HEK293T (cell line): ENCODE data around the gene ME3.

ENCODE experiments used
- CTCF ChIA-PET: fragments of 350-600 bp; formaldehyde crosslinking; extraction: SDS; loops from one replicate; lab custom pipeline; 2021; ENCODE audit warnings: antibody characterized with exemption, inconsistent platforms; lab: Yijun Ruan, JAX
- POLR2A ChIA-PET: fragments of 350-600 bp; formaldehyde crosslinking; extraction: SDS; loops from one replicate; lab custom pipeline; 2020; ENCODE audit warnings: antibody characterized with exemption, inconsistent platforms; lab: Yijun Ruan, JAX
- DNase-seq: peaks from one replicate; pipeline ENCODE4 v3.0.0; 2012; ENCODE audit warnings: mixed read lengths; ENCODE audit errors: extremely low spot score
- ARNT ChIP-seq: fragments of 450-650 bp; IDR thresholded peaks from 2 replicates; pipeline ENCODE4 v1.6.1; 2017; ENCODE audit warnings: mild to moderate bottlenecking
- BHLHE40 ChIP-seq: fragments of 450-650 bp; IDR thresholded peaks from 2 replicates; pipeline ENCODE4 v1.6.1; 2016; ENCODE audit warnings: mild to moderate bottlenecking, moderate library complexity, borderline replicate concordance
- CTBP1 ChIP-seq: fragments of 450-650 bp; IDR thresholded peaks from 2 replicates; pipeline ENCODE4 v1.6.1; 2016; ENCODE audit warnings: borderline replicate concordance
- ELF4 ChIP-seq: fragments of 450-650 bp; IDR thresholded peaks from 2 replicates; pipeline ENCODE4 v1.6.1; 2017; ENCODE audit warnings: antibody characterized with exemption
- FOXA1 ChIP-seq: fragments of 450-650 bp; IDR thresholded peaks from 2 replicates; pipeline ENCODE4 v1.6.1; 2016; ENCODE audit warnings: mild to moderate bottlenecking
- FOXK2 ChIP-seq: fragments of 450-650 bp; IDR thresholded peaks from 2 replicates; pipeline ENCODE4 v1.6.1; 2016; ENCODE audit warnings: mild to moderate bottlenecking
- FOXM1 ChIP-seq: fragments of 450-650 bp; IDR thresholded peaks from 2 replicates; pipeline ENCODE4 v1.6.1; 2017; ENCODE audit warnings: mild to moderate bottlenecking, borderline replicate concordance
- HDGF ChIP-seq: fragments of 450-650 bp; IDR thresholded peaks from 2 replicates; pipeline ENCODE4 v1.6.1; 2017; ENCODE audit warnings: antibody characterized with exemption, borderline replicate concordance
- L3MBTL2 ChIP-seq: fragments of 450-650 bp; conservative IDR thresholded peaks from 2 replicates; pipeline ENCODE4 v1.6.1; 2016; ENCODE audit warnings: mild to moderate bottlenecking
- LEF1 ChIP-seq: fragments of 450-650 bp; IDR thresholded peaks from 2 replicates; pipeline ENCODE4 v1.6.1; 2017; ENCODE audit warnings: mild to moderate bottlenecking, borderline replicate concordance
- NFRKB ChIP-seq: fragments of 450-650 bp; IDR thresholded peaks from 2 replicates; pipeline ENCODE4 v1.6.1; 2016; ENCODE audit warnings: mild to moderate bottlenecking, moderate library complexity
- SP1 ChIP-seq: fragments of 450-650 bp; IDR thresholded peaks from 2 replicates; pipeline ENCODE4 v1.6.1; 2017
- SUZ12 ChIP-seq: fragments of 450-650 bp; IDR thresholded peaks from 2 replicates; pipeline ENCODE4 v1.6.1; 2016; ENCODE audit warnings: mild to moderate bottlenecking
- TARDBP ChIP-seq: fragments of 450-650 bp; IDR thresholded peaks from 2 replicates; pipeline ENCODE4 v1.6.1; 2016
- ZNF384 ChIP-seq: fragments of 450-650 bp; IDR thresholded peaks from 2 replicates; pipeline ENCODE4 v1.6.1; 2016
- TF ChIP-seq, protein P1 (sequence below): fragments of 450-650 bp; IDR thresholded peaks from 2 replicates; pipeline ENCODE4 v1.6.1; 2016

Gene ME3

GRCh38 chr11:86463955-86464354, 208.5 kb downstream of the ME3 start:
- DNase-seq, result no peak
- POLR2A ChIA-PET, result interaction anchor here (1.7 kb wide), 1 partner anchor 20 kb away, joined by 4 read pairs; no protein-coding TSS in a partner anchor
- CTCF ChIA-PET, result interaction anchor here (0.7 kb wide), 2 partner anchors 11 to 600 kb away, joined by 3 to 4 read pairs; no protein-coding TSS in a partner anchor

DNA sequence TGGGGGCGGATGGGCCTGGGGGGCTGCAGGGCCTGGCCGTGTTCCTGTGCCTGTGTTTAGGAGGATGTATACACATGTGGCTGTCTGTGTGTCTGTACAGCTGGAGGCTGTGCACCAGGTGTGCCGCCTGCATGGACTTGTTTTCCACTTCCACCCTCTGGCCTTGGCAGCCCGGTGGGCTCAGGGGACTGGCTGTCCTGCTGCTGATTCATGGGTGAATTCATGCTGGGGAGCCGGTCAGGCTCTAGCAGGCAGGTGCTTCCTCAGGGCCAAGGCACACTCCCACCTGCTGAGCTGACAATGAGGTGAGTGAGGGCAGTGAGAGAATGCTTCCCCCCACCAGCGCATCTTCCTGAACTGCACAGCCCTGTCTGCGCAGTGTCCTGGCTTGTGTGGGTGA, 209.3 kb downstream of the ME3 start:
- ChIA-PET CTCF (interaction anchor here (0.7 kb wide), 1 partner anchor 599 kb away, joined by 3 read pairs; no protein-coding TSS in a partner anchor), POLR2A (interaction anchor here (1.1 kb wide), 1 partner anchor 21 kb away, joined by 3 read pairs; no protein-coding TSS in a partner anchor)
- TF ChIP-seq, protein P1, sequence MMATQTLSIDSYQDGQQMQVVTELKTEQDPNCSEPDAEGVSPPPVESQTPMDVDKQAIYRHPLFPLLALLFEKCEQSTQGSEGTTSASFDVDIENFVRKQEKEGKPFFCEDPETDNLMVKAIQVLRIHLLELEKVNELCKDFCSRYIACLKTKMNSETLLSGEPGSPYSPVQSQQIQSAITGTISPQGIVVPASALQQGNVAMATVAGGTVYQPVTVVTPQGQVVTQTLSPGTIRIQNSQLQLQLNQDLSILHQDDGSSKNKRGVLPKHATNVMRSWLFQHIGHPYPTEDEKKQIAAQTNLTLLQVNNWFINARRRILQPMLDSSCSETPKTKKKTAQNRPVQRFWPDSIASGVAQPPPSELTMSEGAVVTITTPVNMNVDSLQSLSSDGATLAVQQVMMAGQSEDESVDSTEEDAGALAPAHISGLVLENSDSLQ, result no peak
- TF ChIP-seq CTBP1 (no peak), SP1 (no peak), HDGF (no peak), FOXK2 (no peak), ELF4 (no peak), L3MBTL2 (no peak)
- no peak for DNase-seq

More at GRCh38 chr11:86463955-86464354, 208.5 kb downstream of the ME3 start:
- TF ChIP-seq CTBP1 (no peak), ELF4 (no peak), FOXK2 (no peak), HDGF (no peak), ZNF384 (no peak), FOXA1 (no peak), NFRKB (no peak), SP1 (no peak), SUZ12 (no peak), FOXM1 (no peak), BHLHE40 (no peak)
- TF ChIP-seq, protein P1, result no peak

DNA sequence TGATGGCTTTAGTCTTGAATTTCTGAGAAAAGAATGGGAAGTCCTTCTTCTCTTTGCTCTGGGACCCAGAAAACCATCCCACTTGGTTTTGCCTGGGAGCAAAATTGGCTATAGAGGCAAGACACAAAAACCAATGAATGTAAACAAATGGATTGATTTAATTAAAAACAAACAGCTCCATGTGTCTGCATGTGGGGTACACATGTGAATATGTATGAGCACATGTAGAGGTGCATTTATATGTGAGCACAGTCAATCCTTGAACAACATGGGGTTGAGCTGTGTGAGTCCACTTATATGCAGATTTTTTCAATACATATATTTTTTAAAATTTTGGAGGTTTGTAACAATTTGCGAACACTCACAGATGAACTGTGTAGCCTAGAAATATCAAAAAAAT, 210.5 kb downstream of the ME3 start:
- POLR2A ChIA-PET, result no interaction called here
- CTCF ChIA-PET, result interaction anchor here (1.1 kb wide), 1 partner anchor 147 kb away, joined by 3 read pairs; no protein-coding TSS in a partner anchor

GRCh38 chr11:86460461-86461385, 211.7 kb downstream of the ME3 start:
- TF ChIP-seq SP1 (no peak), FOXK2 (no peak), CTBP1 (no peak), LEF1 (no peak)
- ChIA-PET CTCF (interaction anchor here (1.5 kb wide), 1 partner anchor 20 kb away, joined by 5 read pairs; no protein-coding TSS in a partner anchor), POLR2A (no interaction called here)
- no peak for DNase-seq

More for the DNA sequence above, 210.5 kb downstream of the ME3 start:
- TF ChIP-seq NFRKB (no peak), ELF4 (no peak), HDGF (no peak), FOXM1 (no peak), CTBP1 (no peak)
- no peak for DNase-seq

DNA sequence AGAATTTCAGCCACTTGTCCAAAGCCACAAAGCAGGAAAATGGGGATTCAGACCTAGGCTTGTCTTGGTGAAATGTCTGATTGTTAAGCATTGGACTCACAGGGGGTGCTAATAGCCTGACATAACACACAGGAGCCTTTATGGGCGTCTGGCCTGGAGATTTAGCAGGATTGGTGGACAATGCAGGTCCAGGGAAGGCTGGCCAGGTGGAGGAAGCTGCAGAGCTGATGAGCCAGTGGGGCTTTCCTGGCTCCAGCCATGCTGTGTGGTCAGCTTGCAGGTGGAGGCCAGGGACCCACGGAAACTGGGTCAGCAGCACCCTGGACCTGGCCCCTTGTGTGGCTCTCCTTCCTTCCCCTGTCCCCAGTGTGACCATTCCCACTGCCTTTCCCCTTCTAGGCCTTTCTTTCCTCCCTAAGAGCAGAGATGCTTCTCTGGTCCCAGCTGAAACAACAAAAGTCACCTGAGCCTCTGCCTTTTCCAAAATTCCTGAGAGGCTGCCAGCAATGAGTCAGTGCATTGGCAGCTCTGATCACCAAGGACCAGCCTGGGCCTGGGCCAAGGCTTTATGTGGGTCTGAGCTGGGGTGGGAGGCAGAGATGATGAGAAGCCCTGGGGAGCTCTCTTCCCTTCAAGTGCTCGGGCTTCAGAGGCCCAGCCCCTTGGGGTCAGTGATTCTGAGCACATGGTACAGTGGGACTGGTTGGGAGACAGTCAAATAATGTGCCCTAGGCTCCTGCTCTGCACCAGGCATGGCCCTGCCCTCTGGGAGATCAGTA, 212.5 kb downstream of the ME3 start:
- POLR2A ChIA-PET, result interaction anchor here (0.8 kb wide), 1 partner anchor 339 kb away, joined by 3 read pairs; no protein-coding TSS in a partner anchor
- CTCF ChIA-PET, result interaction anchor here (1.5 kb wide), 1 partner anchor 21 kb away, joined by 5 read pairs; no protein-coding TSS in a partner anchor
- TF ChIP-seq L3MBTL2, result no peak
- no peak for TF ChIP-seq ZNF384
- no peak for TF ChIP-seq NFRKB
- TF ChIP-seq TARDBP, result no peak
- TF ChIP-seq LEF1, result no peak
- TF ChIP-seq HDGF, result no peak
- TF ChIP-seq CTBP1, result no peak
- TF ChIP-seq FOXK2, result no peak
- no peak for TF ChIP-seq BHLHE40
- no peak for TF ChIP-seq SP1
- TF ChIP-seq, protein P1, result no peak
- no peak for TF ChIP-seq FOXM1
- no peak for TF ChIP-seq ELF4
- TF ChIP-seq ARNT, result no peak
- no peak for TF ChIP-seq SUZ12
- TF ChIP-seq FOXA1, result no peak
- DNase-seq, result no peak
